Trophoblast cell (in vitro differentiated cells and primary cell): ENCODE data around the gene CLIP4.
A peak's percentile ranks its signal among the peaks of the same experiment; 100 is the strongest.

Experiments used
- DNase-seq, 2 donors: peaks; one replicate each; pipeline ENCODE4 v3.0.0-alpha.2; 2016
- H2AFZ ChIP-seq: 2 replicates; pipeline ENCODE4 v1.6.1; 2013; ENCODE audit warnings: low read length, moderate library complexity, mild to moderate bottlenecking; ENCODE audit not compliant: insufficient read depth, poor library complexity
- H2AK5ac ChIP-seq: 2 replicates; pipeline ENCODE4 v1.6.1; 2013; ENCODE audit warnings: mild to moderate bottlenecking, low read length
- H2BK120ac ChIP-seq: 2 replicates; pipeline ENCODE4 v1.6.1; 2013; ENCODE audit warnings: low read length, mild to moderate bottlenecking, moderate library complexity; ENCODE audit not compliant: insufficient read depth, poor library complexity
- H2BK12ac ChIP-seq: 2 replicates; pipeline ENCODE4 v1.6.1; 2013; ENCODE audit warnings: mild to moderate bottlenecking, low read length, moderate library complexity
- H2BK5ac ChIP-seq: 2 replicates; pipeline ENCODE4 v1.6.1; 2013; ENCODE audit warnings: low read length, low read depth, moderate library complexity, mild to moderate bottlenecking; ENCODE audit not compliant: poor library complexity
- H3K14ac ChIP-seq: 2 replicates; pipeline ENCODE4 v1.6.1; 2013; ENCODE audit warnings: mild to moderate bottlenecking, low read length
- H3K18ac ChIP-seq: 2 replicates; pipeline ENCODE4 v1.6.1; 2013; ENCODE audit warnings: mild to moderate bottlenecking, low read length
- H3K23ac ChIP-seq: 2 replicates; pipeline ENCODE4 v1.6.1; 2013; ENCODE audit warnings: low read length
- H3K27ac ChIP-seq: 2 replicates; pipeline ENCODE4 v1.5.1; 2013; ENCODE audit warnings: low read depth, mild to moderate bottlenecking, inconsistent platforms, low read length, moderate library complexity
- H3K27me3 ChIP-seq: 2 replicates; pipeline ENCODE4 v1.6.1; 2013; ENCODE audit warnings: inconsistent platforms, mild to moderate bottlenecking, low read length, moderate library complexity; ENCODE audit not compliant: insufficient read depth
- H3K36me3 ChIP-seq, 2 experiments: 1 replicate in 1 of 2; 2 replicates in 1 of 2; pipeline ENCODE4 v1.6.1; 2013; ENCODE audit warnings: low read length in 2 of 2, mild to moderate bottlenecking in 2 of 2, moderate library complexity in 1 of 2; ENCODE audit not compliant: insufficient read depth in 2 of 2, control insufficient read depth in 1 of 2
- H3K4ac ChIP-seq: 2 replicates; pipeline ENCODE4 v1.6.1; 2013; ENCODE audit warnings: low read depth, mild to moderate bottlenecking, low read length, moderate library complexity
- H3K4me1 ChIP-seq, 2 experiments: 1 replicate in 1 of 2; 2 replicates in 1 of 2; pipeline ENCODE4 v1.6.1; 2013; ENCODE audit warnings: low read length in 2 of 2, mild to moderate bottlenecking in 2 of 2, moderate library complexity in 1 of 2; ENCODE audit not compliant: insufficient read depth in 2 of 2, control insufficient read depth in 1 of 2
- H3K4me2 ChIP-seq: 2 replicates; pipeline ENCODE4 v1.6.1; 2013; ENCODE audit warnings: inconsistent platforms, mild to moderate bottlenecking, low read length, moderate library complexity
- H3K4me3 ChIP-seq: 2 replicates; pipeline ENCODE4 v1.5.1; 2013; ENCODE audit warnings: mild to moderate bottlenecking, low read depth, low read length, inconsistent platforms
- H3K79me1 ChIP-seq: one replicate; pipeline ENCODE4 v1.6.1; 2013; ENCODE audit warnings: low read length
- H3K79me2 ChIP-seq: 2 replicates; pipeline ENCODE4 v1.6.1; 2013; ENCODE audit warnings: low read length, mild to moderate bottlenecking; ENCODE audit not compliant: control insufficient read depth, insufficient read depth, poor library complexity
- H3K9ac ChIP-seq: 2 replicates; pipeline ENCODE4 v1.6.1; 2013; ENCODE audit warnings: mild to moderate bottlenecking, low read length
- H3K9me3 ChIP-seq: 2 replicates; pipeline ENCODE4 v1.6.1; 2013; ENCODE audit warnings: low read depth, mild to moderate bottlenecking, control low read depth, inconsistent platforms, low read length; ENCODE audit not compliant: insufficient read depth
- H4K12ac ChIP-seq: 2 replicates; pipeline ENCODE4 v1.6.1; 2013; ENCODE audit warnings: low read depth, mild to moderate bottlenecking, low read length, moderate library complexity
- H4K8ac ChIP-seq: 2 replicates; pipeline ENCODE4 v1.6.1; 2013; ENCODE audit warnings: low read depth, mild to moderate bottlenecking, low read length, moderate library complexity
- H4K91ac ChIP-seq: one replicate; pipeline ENCODE4 v1.6.1; 2013; ENCODE audit warnings: low read depth, mild to moderate bottlenecking, low read length, moderate library complexity
- WGBS: extraction: QIAGEN DNeasy Blood & Tissue Kit; methylation state at CpG from one replicate; pipeline ENCODE4 v1.1.7; 2013; ENCODE audit warnings: missing lambda C conversion rate; ENCODE audit not compliant: insufficient read length, insufficient coverage; ENCODE audit errors: extremely low coverage; 5-methylcytosine and 5-hydroxymethylcytosine counted together

CLIP4 gene

GRCh38 chr2:29117636-29118303, 2.6 kb downstream of the CLIP4 start:
- H3K79me1 ChIP-seq = no peaks in the 10 kb centered on the region

GRCh38 chr2:29119211-29119610, 4.0 kb downstream of the CLIP4 start:
- Histone ChIP-seq H3K27ac (no peak overlapping the region), H2AK5ac (no peak overlapping the region), H3K18ac (no peak overlapping the region), H4K8ac (no peak overlapping the region), H3K4me1 (peaks cover 0 to 4% of the 10 kb centered on the region in 2 experiments), H2AFZ (no peak overlapping the region), H2BK12ac (no peak overlapping the region), H3K23ac (no peak overlapping the region), H3K14ac (no peak overlapping the region), H3K79me1 (no peaks in the 10 kb centered on the region), H4K12ac (no peak overlapping the region), H3K4ac (no peak overlapping the region), H2BK5ac (no peak overlapping the region), H3K4me3 (no peak overlapping the region), H3K9ac (no peak overlapping the region), H3K27me3 (peaks cover 22% of the 10 kb centered on the region), H4K91ac (no peak overlapping the region), H3K9me3 (peaks cover 4% of the 10 kb centered on the region), H3K4me2 (no peak overlapping the region), H3K36me3 (no peaks in the 10 kb centered on the region), H2BK120ac (no peak overlapping the region), H3K79me2 (peaks cover 1% of the 10 kb centered on the region)
- DNase-seq = no peak
- no CpG with 5 or more reads among the region's 4 CpGs for WGBS

More at GRCh38 chr2:29117636-29118303, 2.6 kb downstream of the CLIP4 start:
- H3K14ac ChIP-seq = no peak overlapping the region
- H3K4ac ChIP-seq = no peak overlapping the region
- H2BK5ac ChIP-seq = no peak overlapping the region
- H3K9me3 ChIP-seq = peaks cover 4% of the 10 kb centered on the region
- no peak overlapping the region for H2AFZ ChIP-seq
- DNase-seq = peak; percentile 19 to 80
- H3K4me3 ChIP-seq = no peak overlapping the region
- H3K27ac ChIP-seq = no peak overlapping the region
- H3K27me3 ChIP-seq = peaks cover 26% of the 10 kb centered on the region
- no peak overlapping the region for H4K12ac ChIP-seq
- peaks cover 0 to 4% of the 10 kb centered on the region in 2 experiments for H3K4me1 ChIP-seq
- peaks cover 1% of the 10 kb centered on the region for H3K79me2 ChIP-seq
- no peak overlapping the region for H3K4me2 ChIP-seq
- H3K9ac ChIP-seq = no peak overlapping the region
- WGBS = no CpG with 5 or more reads among the region's 2 CpGs
- no peak overlapping the region for H4K8ac ChIP-seq
- H2AK5ac ChIP-seq = no peak overlapping the region
- H4K91ac ChIP-seq = no peak overlapping the region
- H2BK12ac ChIP-seq = no peak overlapping the region
- no peak overlapping the region for H3K18ac ChIP-seq
- no peak overlapping the region for H2BK120ac ChIP-seq
- H3K36me3 ChIP-seq = no peaks in the 10 kb centered on the region
- H3K23ac ChIP-seq = no peak overlapping the region

GRCh38 chr2:29120846-29121245, 5.6 kb downstream of the CLIP4 start:
- no peak overlapping the region for H2AFZ ChIP-seq
- no peak overlapping the region for H2BK120ac ChIP-seq
- no peak overlapping the region for H3K4ac ChIP-seq
- H3K9ac ChIP-seq = no peak overlapping the region
- no peak for DNase-seq
- no peak overlapping the region for H2BK5ac ChIP-seq
- H3K27ac ChIP-seq = no peak overlapping the region
- no CpG with 5 or more reads among the region's 2 CpGs for WGBS
- H3K36me3 ChIP-seq = no peaks in the 10 kb centered on the region
- H4K8ac ChIP-seq = no peak overlapping the region
- no peak overlapping the region for H2AK5ac ChIP-seq
- H4K91ac ChIP-seq = no peak overlapping the region
- no peak overlapping the region for H3K18ac ChIP-seq
- peaks cover 8% of the 10 kb centered on the region for H3K27me3 ChIP-seq
- no peaks in the 10 kb centered on the region for H3K79me2 ChIP-seq
- no peak overlapping the region for H2BK12ac ChIP-seq
- H3K4me3 ChIP-seq = no peak overlapping the region
- H3K4me2 ChIP-seq = no peak overlapping the region
- H3K79me1 ChIP-seq = no peaks in the 10 kb centered on the region
- no peaks in the 10 kb centered on the region for H3K4me1 ChIP-seq
- H4K12ac ChIP-seq = no peak overlapping the region
- no peak overlapping the region for H3K23ac ChIP-seq
- no peak overlapping the region for H3K14ac ChIP-seq
- H3K9me3 ChIP-seq = no peaks in the 10 kb centered on the region

- no peak overlapping the region for H2AFZ ChIP-seq
- no peaks in the 10 kb centered on the region for H3K27me3 ChIP-seq
- no peak overlapping the region for H4K8ac ChIP-seq
- no peak overlapping the region for H2BK120ac ChIP-seq
- no peak overlapping the region for H2BK12ac ChIP-seq
- no peaks in the 10 kb centered on the region for H3K79me1 ChIP-seq
- no peak overlapping the region for H3K23ac ChIP-seq
- H3K4me2 ChIP-seq = no peak overlapping the region
- H3K18ac ChIP-seq = no peak overlapping the region
- H3K4me1 ChIP-seq = no peaks in the 10 kb centered on the region
- DNase-seq = peak; percentile 61 to 80
- no peaks in the 10 kb centered on the region for H3K79me2 ChIP-seq
- no peak overlapping the region for H3K14ac ChIP-seq
- H3K36me3 ChIP-seq = no peaks in the 10 kb centered on the region
- peak overlapping the region; percentile 38 for H2BK5ac ChIP-seq
- peak overlapping the region; percentile 33 for H3K27ac ChIP-seq
- no peak overlapping the region for H4K12ac ChIP-seq
- H4K91ac ChIP-seq = no peak overlapping the region
- H3K9ac ChIP-seq = no peak overlapping the region
- no CpG with 5 or more reads among the region's 3 CpGs for WGBS
- no peak overlapping the region for H3K4me3 ChIP-seq
- H3K9me3 ChIP-seq = no peaks in the 10 kb centered on the region
- no peak overlapping the region for H2AK5ac ChIP-seq
- no peak overlapping the region for H3K4ac ChIP-seq
Observed at GRCh38 chr2:29123617-29124349, 8.6 kb downstream of the CLIP4 start.
